Left colon (tissue), 2 donors: ENCODE data around the gene NPSR1. TPM values are rescaled to one million over a fixed set of nuclear protein-coding genes. Genes with fewer than 3 reads are reported as not detected.

Source experiments
- ATAC-seq: fragments of 200-7000 bp; cut with Tn5 transposase; one replicate; pipeline ENCODE4 v1.9.1; 2020; ENCODE audit warnings: mild to moderate bottlenecking, moderate library complexity
- DNase-seq, 2 donors: peaks; one replicate each; pipeline ENCODE4 v3.0.0-alpha.2; 2020
- intact Hi-C, 2 donors: fragments of 100-400 bp; cut with DNase I in 1 of 2; cut with micrococcal nuclease in 1 of 2; formaldehyde crosslinking; loops; one replicate each; pipeline versions ENCODE4 v1.11.2 to v1.14.0; 2022; cut with DNase I, micrococcal nuclease
- total RNA-seq, 2 donors: library from RNA; stranded (reverse); fragmentation: NEBNext Ultra II Directional; extraction: Animal tissue kit (Norgen Biotek cat#: 25700); gene quantifications; one replicate each; pipeline ENCODE4 v1.2.1, GENCODE V29; 2021
- donor health status: DM: no; HTN: no; CAD: no.
- donor health status: DM: yes; HTN: yes; CAD: no.

The NPSR1 gene
- total RNA-seq, 2 donors from 2014 or later: 1.2 TPM; not detected in 1

GRCh38 chr7:34718867-34719266 is 60.8 kb downstream of the NPSR1 start:
- ATAC-seq: no peak
- DNase-seq: no peak
- intact Hi-C loops: no loop called here

GRCh38 chr7:34719636-34720035 is 61.6 kb downstream of the NPSR1 start:
- DNase-seq: no peak
- intact Hi-C loops: no loop called here
- no peak for ATAC-seq

- ATAC-seq (no peak), DNase-seq (no peak)
- intact Hi-C loops: no loop called here
These were observed 62.3 kb downstream of the NPSR1 start for GRCh38 chr7:34720289-34720688.

- ATAC-seq (no peak), DNase-seq (no peak)
- intact Hi-C loops: no loop called here
These were observed 65.3 kb downstream of the NPSR1 start for GRCh38 chr7:34723338-34723737.

- DNase-seq (no peak), ATAC-seq (no peak)
These were observed 66.0 kb downstream of the NPSR1 start for GRCh38 chr7:34723866-34724490.

GRCh38 chr7:34726221-34726620 is 68.2 kb downstream of the NPSR1 start:
- ATAC-seq: no peak
- intact Hi-C loops: no loop called here
- no peak for DNase-seq

More at GRCh38 chr7:34723866-34724490, 66.0 kb downstream of the NPSR1 start:
- intact Hi-C loops: no loop called here

- no peak for DNase-seq
- intact Hi-C loops: no loop called here
- ATAC-seq: no peak
These were observed 69.5 kb downstream of the NPSR1 start for GRCh38 chr7:34727464-34727995.

GRCh38 chr7:34728156-34728555 is 70.1 kb downstream of the NPSR1 start:
- no peak for DNase-seq
- ATAC-seq: no peak
- intact Hi-C loops: no loop called here

GRCh38 chr7:34734771-34735170 is 76.8 kb downstream of the NPSR1 start:
- intact Hi-C loops: no loop called here
- no peak for ATAC-seq
- no peak for DNase-seq

- ATAC-seq: no peak
- intact Hi-C loops: no loop called here
- DNase-seq: no peak
These were observed 77.5 kb downstream of the NPSR1 start for GRCh38 chr7:34735526-34735925.

- DNase-seq: no peak
- intact Hi-C loops: no loop called here
These were observed 81.8 kb downstream of the NPSR1 start for GRCh38 chr7:34739651-34740300.

GRCh38 chr7:34740840-34741239 is 82.8 kb downstream of the NPSR1 start:
- intact Hi-C loops: no loop called here
- DNase-seq: no peak
- ATAC-seq: no peak

More at GRCh38 chr7:34739651-34740300, 81.8 kb downstream of the NPSR1 start:
- ATAC-seq: no peak

GRCh38 chr7:34747176-34747781 is 89.3 kb downstream of the NPSR1 start:
- DNase-seq: no peak
- intact Hi-C loops: no loop called here
- ATAC-seq: no peak

GRCh38 chr7:34747867-34748727 is 90.1 kb downstream of the NPSR1 start:
- intact Hi-C loops: no loop called here
- ATAC-seq: peak; percentile 94
- DNase-seq: peak; percentile 78 to 88

GRCh38 chr7:34748728-34749089 is 90.7 kb downstream of the NPSR1 start:
- ATAC-seq (no peak), DNase-seq (no peak)
- intact Hi-C loops: no loop called here

GRCh38 chr7:34749446-34749845 is 91.4 kb downstream of the NPSR1 start:
- intact Hi-C loops: no loop called here
- DNase-seq (no peak), ATAC-seq (no peak)

GRCh38 chr7:34750209-34750608 is 92.2 kb downstream of the NPSR1 start:
- intact Hi-C loops: no loop called here

GRCh38 chr7:34750636-34751035 is 92.6 kb downstream of the NPSR1 start:
- no peak for ATAC-seq
- no peak for DNase-seq
- intact Hi-C loops: no loop called here

More at GRCh38 chr7:34750209-34750608, 92.2 kb downstream of the NPSR1 start:
- no peak for ATAC-seq
- no peak for DNase-seq
